SJCRH30 (cell line): ENCODE results near the gene MYL7. TPM values are rescaled to one million over a fixed set of nuclear protein-coding genes. Genes with fewer than 3 reads are reported as not detected.

ENCODE experiments used
- DNase-seq, 2 experiments: peaks; one replicate each; pipeline ENCODE4 v3.0.0-alpha.2; 2015 to 2020
- H3K27ac ChIP-seq: fragments of 250-450 bp; sonication (Bioruptor Pico); 2 replicates; pipeline ENCODE4 v1.5.1; 2020; ENCODE audit warnings: mild to moderate bottlenecking, moderate library complexity
- H3K27me3 ChIP-seq: fragments of 250-450 bp; sonication (Bioruptor Pico); 2 replicates; pipeline ENCODE4 v1.5.1; 2020; ENCODE audit warnings: mild to moderate bottlenecking, moderate library complexity
- H3K36me3 ChIP-seq: fragments of 250-450 bp; sonication (Bioruptor Pico); 2 replicates; pipeline ENCODE4 v1.5.1; 2020; ENCODE audit warnings: mild to moderate bottlenecking, moderate library complexity
- H3K4me1 ChIP-seq: fragments of 250-450 bp; sonication (Bioruptor Pico); 2 replicates; pipeline ENCODE4 v1.5.1; 2020; ENCODE audit warnings: mild to moderate bottlenecking, moderate library complexity
- H3K4me3 ChIP-seq: fragments of 250-450 bp; sonication (Bioruptor Pico); 2 replicates; pipeline ENCODE4 v1.5.1; 2020; ENCODE audit warnings: mild to moderate bottlenecking, moderate library complexity
- H3K9me3 ChIP-seq: fragments of 250-450 bp; sonication (Bioruptor Pico); replicated peaks from 2 replicates; pipeline ENCODE4 v1.5.1; 2020; ENCODE audit warnings: mild to moderate bottlenecking, moderate library complexity
- total RNA-seq: library from RNA; depleted of rRNA; stranded (reverse); fragments of >200 nt; shearing (Covaris generic); gene quantifications from 2 replicates; pipeline ENCODE4 v1.2.3, GENCODE V29; 2014

The MYL7 gene
- total RNA-seq, 1 experiment from 2014 or later, result not detected

- DNase-seq, result no peak
- Histone ChIP-seq H3K27ac (no peak overlapping the region), H3K36me3 (peaks cover 20% of the 10 kb centered on the region), H3K4me3 (no peak overlapping the region), H3K27me3 (no peaks in the 10 kb centered on the region), H3K4me1 (no peaks in the 10 kb centered on the region; the same call in 1 of the 2 replicates), H3K9me3 (no peaks in the 10 kb centered on the region)
These were observed 32.1 kb downstream of the MYL7 start for GRCh38 chr7:44108768-44109750.

- Histone ChIP-seq H3K27ac (no peak overlapping the region), H3K9me3 (no peaks in the 10 kb centered on the region), H3K4me1 (peaks cover 4% of the 10 kb centered on the region; the same call in 1 of the 2 replicates), H3K27me3 (no peaks in the 10 kb centered on the region), H3K4me3 (no peak overlapping the region), H3K36me3 (peaks cover 14% of the 10 kb centered on the region)
- DNase-seq, result no peak
These were observed 33.0 kb downstream of the MYL7 start for GRCh38 chr7:44107961-44108767.

GRCh38 chr7:44107116-44107960 lies 33.8 kb downstream of the MYL7 start:
- no peak for DNase-seq
- Histone ChIP-seq H3K36me3 (peaks cover 8% of the 10 kb centered on the region; the same call in 1 of the 2 replicates), H3K27ac (no peak overlapping the region), H3K9me3 (no peaks in the 10 kb centered on the region), H3K27me3 (no peaks in the 10 kb centered on the region), H3K4me1 (peaks cover 4% of the 10 kb centered on the region; the same call in 1 of the 2 replicates), H3K4me3 (no peak overlapping the region)

- Histone ChIP-seq H3K27me3 (no peaks in the 10 kb centered on the region), H3K9me3 (no peaks in the 10 kb centered on the region), H3K36me3 (peaks cover 8% of the 10 kb centered on the region; the same call in 1 of the 2 replicates), H3K4me3 (no peak overlapping the region), H3K27ac (no peak overlapping the region), H3K4me1 (peaks cover 4% of the 10 kb centered on the region; the same call in 1 of the 2 replicates)
- DNase-seq, result no peak
These were observed 34.6 kb downstream of the MYL7 start for GRCh38 chr7:44106311-44107065.

GRCh38 chr7:44105832-44106231 lies 35.3 kb downstream of the MYL7 start:
- H3K27ac ChIP-seq, result no peak overlapping the region
- H3K27me3 ChIP-seq, result no peaks in the 10 kb centered on the region
- peaks cover 10% of the 10 kb centered on the region for H3K4me1 ChIP-seq
- H3K9me3 ChIP-seq, result no peaks in the 10 kb centered on the region
- H3K4me3 ChIP-seq, result no peak overlapping the region; the same call in 1 of the 2 replicates
- peaks cover 8% of the 10 kb centered on the region; the same call in 1 of the 2 replicates for H3K36me3 ChIP-seq
- DNase-seq, result no peak

- Histone ChIP-seq H3K4me3 (peak overlapping the region; percentile 68), H3K4me1 (peaks cover 17% of the 10 kb centered on the region), H3K27ac (peak overlapping the region; percentile 38; the same call in 1 of the 2 replicates), H3K27me3 (no peaks in the 10 kb centered on the region), H3K9me3 (no peaks in the 10 kb centered on the region), H3K36me3 (peaks cover 8% of the 10 kb centered on the region; the same call in 1 of the 2 replicates)
- no peak for DNase-seq
These were observed 36.0 kb downstream of the MYL7 start for GRCh38 chr7:44104860-44105771.

GRCh38 chr7:44103923-44104859 lies 36.9 kb downstream of the MYL7 start, which contains the start of gene AEBP1:
TSS of gene AEBP1 (plus strand) at chr7:44104345. CDS start at chr7:44104666, 321 bp downstream.
- H3K4me1 ChIP-seq, result peaks cover 26% of the 10 kb centered on the region
- H3K27ac ChIP-seq, result peak within 1 kb of the TSS; percentile 38; the same call in 1 of the 2 replicates
- peak within 1 kb of the TSS; percentile 68 for H3K4me3 ChIP-seq
- DNase-seq, result peak; percentile 51 to 54
- H3K36me3 ChIP-seq, result peaks cover 3% of the 10 kb centered on the region; the same call in 1 of the 2 replicates
- H3K9me3 ChIP-seq, result no peaks in the 10 kb centered on the region
- H3K27me3 ChIP-seq, result no peaks in the 10 kb centered on the region

GRCh38 chr7:44103566-44103922 lies 37.6 kb downstream of the MYL7 start:
- Histone ChIP-seq H3K4me3 (peak overlapping the region; percentile 68), H3K27ac (no peak overlapping the region), H3K4me1 (peaks cover 26% of the 10 kb centered on the region), H3K36me3 (peaks cover 2% of the 10 kb centered on the region; the same call in 1 of the 2 replicates), H3K9me3 (no peaks in the 10 kb centered on the region), H3K27me3 (no peaks in the 10 kb centered on the region)
- DNase-seq, result no peak

GRCh38 chr7:44102846-44103565 lies 38.1 kb downstream of the MYL7 start:
- no peaks in the 10 kb centered on the region for H3K9me3 ChIP-seq
- no peak for DNase-seq
- no peaks in the 10 kb centered on the region for H3K27me3 ChIP-seq
- H3K4me3 ChIP-seq, result no peak overlapping the region
- no peak overlapping the region for H3K27ac ChIP-seq
- H3K36me3 ChIP-seq, result no peaks in the 10 kb centered on the region
- peaks cover 28% of the 10 kb centered on the region for H3K4me1 ChIP-seq

GRCh38 chr7:44101966-44102845 lies 38.9 kb downstream of the MYL7 start:
- peaks cover 35% of the 10 kb centered on the region for H3K4me1 ChIP-seq
- H3K27me3 ChIP-seq, result no peaks in the 10 kb centered on the region
- no peaks in the 10 kb centered on the region for H3K36me3 ChIP-seq
- DNase-seq, result no peak
- H3K9me3 ChIP-seq, result no peaks in the 10 kb centered on the region
- H3K4me3 ChIP-seq, result no peak overlapping the region
- no peak overlapping the region for H3K27ac ChIP-seq
